Measurements from ENCODE around the gene PCSK7. TPM values are rescaled to one million over a fixed set of nuclear protein-coding genes. Genes with fewer than 3 reads are reported as not detected.
A peak's percentile ranks its signal among the peaks of the same experiment; 100 is the strongest.

The PCSK7 gene
- total and polyA plus RNA-seq, 4 donors = 7.3 to 32.3 (median 16.2) TPM

- TF ChIP-seq RAD21 (IDR thresholded peaks at IDR 0.05) (peak in 1 of 2 donors; percentile 38), NR2F2 (IDR thresholded peaks at IDR 0.05) (peak; percentile 16), SP1 (IDR thresholded peaks at IDR 0.05) (no peak), CTCF (IDR thresholded peaks at IDR 0.05; ENCODE audit: low read depth, low read length, missing input control) (no peak)
- TF ChIP-seq, protein P1, sequence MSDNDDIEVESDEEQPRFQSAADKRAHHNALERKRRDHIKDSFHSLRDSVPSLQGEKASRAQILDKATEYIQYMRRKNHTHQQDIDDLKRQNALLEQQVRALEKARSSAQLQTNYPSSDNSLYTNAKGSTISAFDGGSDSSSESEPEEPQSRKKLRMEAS (IDR thresholded peaks at IDR 0.05) = no peak
- no peaks in the 10 kb centered on the region for H3K27me3 ChIP-seq (ENCODE audit: control insufficient read depth in 4 of 4, insufficient read depth in 4 of 4, low read length in 3 of 4)
- H3K36me3 ChIP-seq (ENCODE audit: control insufficient read depth in 4 of 4, insufficient read depth in 3 of 4, low read depth in 1 of 4, low read length in 3 of 4) = peaks cover 6 to 20% (median 11%) of the 10 kb centered on the region in 4 donors
- H3K4me3 ChIP-seq (ENCODE audit: low read depth in 1 of 3, low read length in 3 of 3) = no peak overlapping the region
- H3K27ac ChIP-seq (ENCODE audit: low read depth in 1 of 2, low read length in 2 of 2) = no peak overlapping the region
- WGBS = 74% methylated on average over 17 of the region's 17 CpGs
- no peaks in the 10 kb centered on the region for H3K4me1 ChIP-seq (ENCODE audit: control insufficient read depth in 4 of 4, insufficient read depth in 4 of 4, low read length in 3 of 4)
- H3K9me3 ChIP-seq (ENCODE audit: control insufficient read depth in 4 of 4, low read length in 3 of 4) = no peaks in the 10 kb centered on the region
- H3K9ac ChIP-seq (ENCODE audit: low read depth in 1 of 2, low read length in 2 of 2) = no peak overlapping the region
- no peak for DNase-seq (ENCODE audit: low spot score)
Observed at GRCh38 chr11:117197516-117198456, 34.1 kb downstream of the PCSK7 start.

GRCh38 chr11:117197006-117197405 lies 34.9 kb downstream of the PCSK7 start:
- Histone ChIP-seq H3K4me3 (ENCODE audit: low read depth in 1 of 3, low read length in 3 of 3) (no peak overlapping the region), H3K27me3 (ENCODE audit: control insufficient read depth in 4 of 4, insufficient read depth in 4 of 4, low read length in 3 of 4) (no peaks in the 10 kb centered on the region), H3K9me3 (ENCODE audit: control insufficient read depth in 4 of 4, low read length in 3 of 4) (no peaks in the 10 kb centered on the region), H3K4me1 (ENCODE audit: control insufficient read depth in 4 of 4, insufficient read depth in 4 of 4, low read length in 3 of 4) (no peaks in the 10 kb centered on the region), H3K27ac (ENCODE audit: low read depth in 1 of 2, low read length in 2 of 2) (no peak overlapping the region), H3K9ac (ENCODE audit: low read depth in 1 of 2, low read length in 2 of 2) (no peak overlapping the region), H3K36me3 (ENCODE audit: control insufficient read depth in 4 of 4, insufficient read depth in 3 of 4, low read depth in 1 of 4, low read length in 3 of 4) (peaks cover 6 to 27% (median 12%) of the 10 kb centered on the region in 4 donors)
- DNase-seq (ENCODE audit: low spot score) = no peak
- no peak for TF ChIP-seq JUND (IDR thresholded peaks at IDR 0.05)
- TF ChIP-seq, protein P1 (IDR thresholded peaks at IDR 0.05) = no peak
- TF ChIP-seq ZBTB33 (IDR thresholded peaks at IDR 0.05) = no peak
- no peak for TF ChIP-seq SP1 (IDR thresholded peaks at IDR 0.05)
- no peak for TF ChIP-seq GABPA (IDR thresholded peaks at IDR 0.05 in 1 of 2, conservative IDR thresholded peaks at IDR 0.05 in 1 of 2)
- no peak for TF ChIP-seq FOXA1 (IDR thresholded peaks at IDR 0.05)
- no peak for TF ChIP-seq FOXA2 (IDR thresholded peaks at IDR 0.05)
- no peak for TF ChIP-seq TAF1 (conservative IDR thresholded peaks at IDR 0.05)
- no peak for TF ChIP-seq RAD21 (IDR thresholded peaks at IDR 0.05)
- TF ChIP-seq EGR1 (IDR thresholded peaks at IDR 0.05; ENCODE audit: low read depth in 2 of 2) = no peak
- TF ChIP-seq, protein P2, sequence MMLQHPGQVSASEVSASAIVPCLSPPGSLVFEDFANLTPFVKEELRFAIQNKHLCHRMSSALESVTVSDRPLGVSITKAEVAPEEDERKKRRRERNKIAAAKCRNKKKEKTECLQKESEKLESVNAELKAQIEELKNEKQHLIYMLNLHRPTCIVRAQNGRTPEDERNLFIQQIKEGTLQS (IDR thresholded peaks at IDR 0.05) = no peak
- no peak for TF ChIP-seq HNF4A (conservative IDR thresholded peaks at IDR 0.05)
- no peak for TF ChIP-seq CTCF (IDR thresholded peaks at IDR 0.05; ENCODE audit: low read depth, low read length, missing input control)
- WGBS = 93% methylated on average over 7 of the region's 7 CpGs
